T-helper 1 cell (primary cell): ENCODE measurements around the gene BAAT.
"Not testable (repeated sequence)": the region's sequence is repeated elsewhere in the genome, so short reads cannot be mapped to it uniquely, and the experiment has no call there.

ENCODE experiments used
- DNase-seq, 5 donors: peaks; one replicate each; pipeline ENCODE4 v3.0.0-alpha.2; 2012 to 2020
- total RNA-seq, 4 donors: gene quantifications; one replicate each; lab custom pipeline; 2026; lab: John Stamatoyannopoulos, UW

BAAT gene
- total RNA-seq, result 0 to 0.24 (median 0.08) reads per million in 4 donors

DNA sequence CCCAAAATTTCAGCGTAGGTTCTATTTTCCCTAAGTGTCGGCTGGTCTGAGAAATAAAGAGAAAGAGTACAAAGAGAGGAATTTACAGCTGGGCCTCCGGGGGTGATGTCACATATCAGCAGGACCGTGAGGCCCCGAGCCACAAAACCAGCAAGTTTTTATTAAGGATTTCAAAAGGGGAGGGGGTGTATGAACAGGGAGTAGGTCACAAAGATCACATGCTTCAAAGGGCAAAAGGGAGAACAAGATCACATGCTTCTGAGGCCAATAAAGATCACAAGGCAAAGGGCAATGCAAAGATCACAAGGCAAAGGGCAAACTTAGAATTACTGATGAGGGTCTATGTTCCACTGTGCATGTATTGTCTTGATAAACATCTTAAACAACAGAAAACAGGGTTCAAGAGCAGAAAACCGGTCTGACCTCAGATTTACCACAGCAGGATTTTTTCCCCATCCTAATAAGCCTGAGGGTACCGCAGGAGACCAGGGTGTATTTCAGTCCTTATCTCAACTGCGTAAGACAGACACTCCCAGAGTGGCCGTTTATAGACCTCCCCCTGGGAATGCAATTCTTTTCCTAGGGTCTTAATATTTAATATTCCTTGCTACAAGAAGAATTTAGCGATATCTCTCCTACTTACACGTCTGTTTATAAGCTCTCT lies at the start of gene BAAT:
BAAT (minus strand) TSS at position 134 of the 664 bp plus-strand sequence. CDS start 13,602 bp downstream, outside the sequence.
- DNase-seq, result not testable (repeated sequence)

DNA sequence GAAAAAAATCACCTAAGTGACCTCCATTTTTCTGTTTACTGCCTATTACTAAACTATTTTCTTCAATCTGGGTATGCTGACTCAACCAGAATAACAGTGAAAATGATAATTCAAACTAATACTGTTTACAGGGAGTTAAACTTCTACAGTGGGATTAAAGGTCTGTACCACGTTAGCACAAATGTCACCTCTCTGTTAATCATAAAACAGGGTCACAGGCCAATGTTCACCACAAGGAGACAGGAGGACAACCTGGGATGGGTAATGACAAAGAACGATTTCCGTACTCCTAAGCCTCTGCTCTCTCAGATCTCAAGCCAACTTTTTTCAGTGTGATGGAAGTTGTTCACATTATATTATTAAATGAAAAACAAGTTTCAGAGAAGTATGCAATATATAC lies 48.4 kb upstream of the BAAT start:
- DNase-seq, result no peak

DNA sequence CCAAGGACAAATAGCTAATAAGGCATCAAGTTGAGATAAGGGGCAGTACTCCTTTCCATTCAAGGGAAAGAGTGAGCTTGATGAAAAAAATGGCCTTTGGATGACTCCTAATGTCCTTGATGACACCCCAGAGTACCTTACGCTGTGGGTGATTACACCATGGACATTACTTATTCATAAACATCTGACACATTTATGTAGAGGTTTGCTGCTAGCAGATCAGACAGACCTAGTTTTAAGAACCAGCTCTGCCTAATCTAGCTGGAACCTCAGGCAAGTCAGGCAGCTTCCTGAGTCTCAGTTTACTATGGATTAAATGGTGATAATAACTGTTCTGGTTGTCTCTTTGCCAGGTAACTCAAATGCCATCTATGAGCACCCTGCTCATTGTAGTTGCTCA lies 47.9 kb upstream of the BAAT start:
- no peak for DNase-seq

DNA sequence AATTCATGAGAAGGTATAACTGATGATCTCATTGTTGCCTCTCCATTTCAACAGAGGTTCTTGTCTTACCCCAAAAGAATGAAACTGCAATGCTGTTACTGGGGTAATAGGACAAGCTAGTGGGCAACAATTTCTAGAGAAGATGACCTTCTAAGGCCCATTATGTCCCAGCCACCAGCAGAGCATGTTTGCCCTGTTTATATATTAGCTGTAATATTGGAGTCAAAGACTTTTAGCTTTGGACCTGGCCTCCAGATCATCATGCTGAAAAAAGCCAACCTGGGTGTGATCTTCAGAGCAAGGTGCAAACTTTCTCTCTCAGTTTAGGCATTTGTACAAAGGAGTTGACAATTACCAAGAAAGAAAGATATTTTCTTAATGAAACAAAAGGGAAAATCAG lies 47.4 kb upstream of the BAAT start:
- no peak for DNase-seq

DNA sequence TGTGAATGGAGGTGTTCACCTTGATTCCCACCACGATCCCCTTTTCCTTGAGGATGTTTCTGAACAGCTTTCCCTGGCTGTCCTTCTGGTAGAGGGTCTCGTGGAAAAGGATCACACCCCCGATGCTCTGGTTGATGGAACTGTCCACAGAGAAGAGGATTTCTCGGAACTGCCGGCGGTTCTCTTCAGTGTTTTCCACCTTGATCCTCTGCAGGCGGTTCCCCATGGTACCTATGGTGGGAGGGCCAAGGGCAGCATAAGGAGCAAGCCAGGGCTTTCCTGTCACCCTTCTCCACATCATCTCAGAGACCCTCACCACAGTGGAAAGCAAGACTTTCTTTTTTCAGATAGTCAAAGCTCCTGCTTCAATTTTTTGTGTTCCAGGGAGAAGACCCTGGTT lies 44.9 kb upstream of the BAAT start:
- no peak for DNase-seq

DNA sequence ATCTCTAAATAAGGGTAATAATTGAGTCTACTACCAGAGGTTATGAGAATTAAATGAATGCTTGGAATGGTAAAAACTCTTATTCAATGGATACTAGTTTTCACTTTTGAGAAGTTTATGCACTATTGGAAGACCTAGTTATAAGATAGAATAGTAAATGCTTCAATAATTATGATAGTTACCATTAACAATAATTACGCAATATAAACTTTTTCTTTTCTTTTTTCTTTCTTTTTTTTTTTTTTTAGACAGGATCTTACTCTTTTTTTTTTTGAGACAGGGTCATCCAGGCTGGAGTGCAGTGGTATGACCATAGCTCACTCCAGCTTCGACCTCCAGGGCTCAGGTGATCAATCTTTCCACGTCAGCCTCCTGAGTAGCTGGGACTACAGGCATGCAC lies 44.1 kb upstream of the BAAT start:
- no peak for DNase-seq

DNA sequence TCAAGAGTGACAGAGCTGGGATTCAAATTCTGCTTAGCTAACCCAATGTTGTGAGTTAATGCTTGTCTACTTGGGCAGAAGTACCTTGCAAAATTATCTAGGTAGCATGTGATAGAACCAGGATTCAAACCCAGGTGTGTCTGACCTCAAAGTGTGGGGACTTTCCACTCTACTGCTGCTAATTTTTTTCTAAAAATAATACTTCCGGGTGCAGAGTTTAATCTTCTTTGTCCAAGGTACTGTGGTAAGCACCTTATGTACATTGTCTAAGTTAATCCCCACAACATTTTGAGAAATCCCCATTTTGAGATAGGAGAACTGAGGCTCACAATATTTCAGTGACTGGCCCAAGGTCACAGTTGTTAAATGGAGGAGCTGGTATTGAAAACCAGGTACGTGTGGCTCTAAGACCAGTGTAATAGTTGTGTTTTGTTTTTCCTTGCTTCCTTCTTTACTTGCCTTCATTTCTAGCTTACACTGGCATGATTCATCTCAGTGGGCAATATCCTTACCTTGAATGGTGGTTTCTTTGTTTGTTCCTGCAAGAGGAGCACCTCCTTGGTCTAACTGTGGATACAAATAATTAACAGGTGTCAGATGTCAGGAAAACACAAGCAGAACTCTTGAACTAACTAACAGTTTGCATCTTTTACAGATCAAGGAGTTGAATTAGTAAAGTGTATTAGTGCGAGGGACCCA lies 43.3 kb upstream of the BAAT start:
- DNase-seq, result no peak

DNA sequence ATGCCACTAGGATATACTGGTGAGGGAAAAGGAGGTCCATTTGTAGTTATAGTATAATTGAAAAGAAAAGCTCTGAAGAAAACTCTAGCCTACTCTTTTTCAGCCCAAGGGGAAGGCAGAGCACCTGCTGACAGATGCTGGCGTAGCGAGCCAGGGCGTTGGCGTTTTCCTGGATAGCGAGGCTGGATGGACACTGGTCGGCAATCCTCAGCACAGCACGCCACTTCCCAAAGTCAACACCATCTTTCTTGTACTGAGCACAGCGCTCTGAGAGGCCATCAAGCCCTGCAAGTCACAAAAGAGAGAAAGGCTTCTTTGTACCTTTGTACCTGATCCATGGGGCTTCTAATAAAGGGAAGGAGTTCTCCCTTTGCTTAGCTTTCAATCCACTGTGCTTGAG lies 42.6 kb upstream of the BAAT start:
- DNase-seq, result no peak

DNA sequence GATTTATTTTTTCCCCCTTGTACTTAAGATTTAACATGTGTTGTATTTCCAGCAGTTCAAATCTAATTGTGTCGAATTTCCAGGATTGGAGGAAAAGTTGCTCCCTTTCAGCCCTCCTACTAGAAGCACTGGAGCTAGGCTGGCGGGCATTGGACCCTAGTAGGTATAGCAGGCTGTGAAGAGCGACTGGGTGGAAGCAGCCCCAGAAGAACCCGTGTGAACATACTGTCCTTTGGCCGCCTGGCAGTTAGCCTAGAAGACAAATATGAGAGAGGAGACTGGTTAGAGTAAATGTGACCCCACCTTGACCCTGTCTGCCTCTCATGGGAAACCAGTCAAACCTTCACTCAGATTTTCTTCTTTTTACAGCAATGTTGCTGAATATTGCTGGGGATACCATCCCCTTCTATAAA lies 36.9 kb upstream of the BAAT start:
- DNase-seq, result no peak

DNA sequence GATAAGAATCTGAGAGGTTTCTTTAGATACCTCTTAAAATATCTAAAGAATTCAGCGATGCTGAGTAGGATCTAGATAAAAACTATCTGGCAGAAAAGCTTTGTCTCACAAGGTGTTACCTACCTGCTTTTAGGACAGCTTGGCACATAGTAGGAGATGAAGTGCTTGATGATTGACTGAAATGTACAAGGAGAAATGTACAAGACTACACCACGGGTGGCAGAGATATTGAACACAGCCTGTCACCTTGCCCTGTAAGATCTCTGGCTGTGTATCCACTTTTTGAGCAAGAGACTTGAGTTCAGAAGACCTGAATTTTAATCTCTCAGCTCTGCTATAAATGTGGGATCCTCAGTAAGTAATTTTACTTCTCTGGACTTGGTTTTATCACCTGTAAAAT lies 35.1 kb upstream of the BAAT start:
- DNase-seq, result no peak

DNA sequence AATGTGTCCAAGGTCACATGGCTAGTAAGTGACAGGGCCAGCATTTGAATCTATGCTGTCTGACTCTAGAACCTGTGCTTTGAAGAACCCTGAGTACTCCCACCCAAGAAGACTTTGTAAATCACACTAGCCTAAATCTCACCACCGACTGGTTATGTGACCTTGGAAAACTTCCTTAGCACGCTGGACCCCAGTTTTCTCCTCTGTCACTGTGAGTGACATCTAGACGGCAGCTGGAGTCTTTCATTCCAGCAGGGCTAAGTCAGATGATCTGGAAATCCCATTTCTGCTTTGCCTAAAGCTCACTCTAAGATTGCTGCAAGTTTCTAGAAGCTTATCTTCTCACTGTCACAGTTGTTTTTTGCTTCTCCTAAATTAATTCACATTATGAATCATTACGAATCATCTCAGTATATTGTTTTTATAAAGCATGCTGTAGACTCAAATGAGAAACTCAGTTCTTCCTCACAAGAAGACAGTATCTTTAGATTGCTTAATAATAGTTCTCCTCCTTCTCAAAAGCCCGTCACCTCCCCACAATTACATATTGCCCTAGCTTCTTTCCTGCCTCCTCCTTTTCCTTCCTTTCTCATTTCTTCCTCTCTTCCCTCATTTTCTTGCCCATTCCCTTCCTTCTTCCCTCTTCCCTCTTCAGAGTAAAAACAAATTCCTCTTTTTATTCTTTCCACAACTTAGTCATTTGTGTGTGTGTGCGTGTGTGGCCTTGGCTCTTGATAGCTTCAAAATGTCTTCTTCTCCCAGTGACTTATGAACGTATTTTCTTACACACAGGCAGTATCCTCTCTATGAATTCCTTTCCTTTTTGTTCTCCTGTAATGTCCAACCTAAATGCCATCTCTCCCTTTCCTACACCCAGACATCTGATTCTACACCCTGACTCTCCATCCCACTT lies 34.0 kb upstream of the BAAT start:
- no peak for DNase-seq

DNA sequence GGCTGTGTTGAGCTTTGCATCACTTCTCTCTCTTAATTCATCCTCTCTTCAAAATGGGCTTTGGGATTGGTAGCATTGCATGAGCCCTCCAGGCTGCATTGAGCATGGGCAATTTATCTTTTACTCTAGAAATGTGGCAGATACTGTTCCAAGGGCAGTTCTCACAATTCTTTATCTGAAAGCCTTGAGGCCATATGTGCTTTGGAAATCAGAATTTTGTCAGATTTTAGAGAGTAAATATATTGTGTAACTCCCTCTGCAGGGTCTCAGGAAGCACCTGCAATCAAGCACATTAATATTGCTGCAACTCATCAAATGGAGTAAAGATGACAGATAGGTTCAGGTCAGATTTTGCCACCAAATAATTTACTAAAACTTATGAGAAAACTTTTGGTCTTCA lies 33.2 kb upstream of the BAAT start:
- DNase-seq, result no peak

DNA sequence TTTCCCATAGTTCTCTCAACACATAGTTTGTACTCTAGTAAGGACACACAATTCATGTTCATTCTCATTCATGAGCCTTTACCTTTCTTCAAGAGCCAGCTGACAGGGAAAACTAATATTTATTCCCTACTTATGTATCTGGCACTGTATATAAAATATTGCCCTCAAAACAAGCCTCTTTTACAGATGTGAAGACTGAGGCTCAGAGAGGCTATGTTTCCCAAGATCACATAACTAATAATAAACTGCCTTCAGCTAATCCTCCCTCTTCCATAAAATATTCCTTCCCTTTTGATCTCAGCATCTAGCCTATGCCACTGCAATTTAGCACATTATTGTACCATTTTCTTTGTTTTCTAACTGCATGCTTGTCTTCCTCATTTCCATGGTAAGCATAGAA lies 32.6 kb upstream of the BAAT start:
- no peak for DNase-seq

DNA sequence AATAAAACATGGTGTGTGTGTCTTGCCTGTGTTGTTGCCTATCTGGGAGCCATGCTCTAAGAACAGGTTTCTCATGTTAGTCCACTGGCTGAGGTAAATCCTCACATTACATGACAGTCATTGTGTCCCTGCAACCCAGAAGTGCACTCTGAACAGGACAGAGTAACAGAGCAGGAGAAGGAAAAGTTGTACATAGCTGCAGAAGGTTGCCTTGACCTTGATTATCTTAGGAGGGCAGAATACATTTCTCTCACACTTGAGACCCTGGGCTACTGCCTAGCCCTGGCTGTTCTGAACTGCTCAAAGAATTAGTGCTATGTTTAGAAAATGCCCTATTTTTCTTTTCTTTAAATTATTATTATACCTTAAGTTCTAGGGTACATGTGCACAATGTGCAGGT lies 30.8 kb upstream of the BAAT start:
- no peak for DNase-seq

DNA sequence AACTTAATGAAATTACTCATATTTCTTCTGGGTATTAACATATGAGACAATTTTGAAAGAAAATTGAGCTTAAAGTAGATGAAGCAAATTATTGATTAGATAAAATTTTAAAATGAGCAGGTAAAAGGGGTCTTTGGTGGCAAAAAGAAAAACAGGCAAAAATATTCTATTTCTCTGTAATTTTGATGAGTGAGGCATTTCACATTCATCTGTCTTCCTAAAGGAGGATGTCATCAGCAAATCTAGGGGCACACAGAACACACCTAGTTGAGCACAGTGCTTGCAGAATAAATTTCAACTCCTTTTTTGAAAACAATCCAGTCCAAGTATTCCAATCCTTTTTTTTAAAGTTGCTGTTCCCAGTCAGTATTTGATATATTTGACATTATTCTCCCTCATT lies 30.0 kb upstream of the BAAT start:
- no peak for DNase-seq

DNA sequence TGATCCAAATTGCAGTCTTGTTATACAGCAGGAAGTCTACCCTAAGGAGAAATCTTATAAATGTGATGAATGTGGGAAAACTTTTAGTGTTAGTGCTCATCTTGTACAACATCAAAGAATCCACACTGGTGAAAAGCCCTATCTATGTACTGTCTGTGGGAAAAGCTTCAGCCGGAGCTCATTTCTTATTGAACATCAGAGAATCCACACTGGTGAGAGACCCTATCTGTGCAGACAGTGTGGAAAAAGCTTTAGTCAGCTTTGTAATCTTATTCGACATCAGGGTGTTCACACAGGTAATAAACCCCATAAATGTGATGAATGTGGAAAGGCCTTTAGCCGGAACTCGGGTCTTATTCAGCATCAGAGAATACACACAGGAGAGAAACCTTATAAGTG lies 24.3 kb upstream of the BAAT start:
- no peak for DNase-seq

DNA sequence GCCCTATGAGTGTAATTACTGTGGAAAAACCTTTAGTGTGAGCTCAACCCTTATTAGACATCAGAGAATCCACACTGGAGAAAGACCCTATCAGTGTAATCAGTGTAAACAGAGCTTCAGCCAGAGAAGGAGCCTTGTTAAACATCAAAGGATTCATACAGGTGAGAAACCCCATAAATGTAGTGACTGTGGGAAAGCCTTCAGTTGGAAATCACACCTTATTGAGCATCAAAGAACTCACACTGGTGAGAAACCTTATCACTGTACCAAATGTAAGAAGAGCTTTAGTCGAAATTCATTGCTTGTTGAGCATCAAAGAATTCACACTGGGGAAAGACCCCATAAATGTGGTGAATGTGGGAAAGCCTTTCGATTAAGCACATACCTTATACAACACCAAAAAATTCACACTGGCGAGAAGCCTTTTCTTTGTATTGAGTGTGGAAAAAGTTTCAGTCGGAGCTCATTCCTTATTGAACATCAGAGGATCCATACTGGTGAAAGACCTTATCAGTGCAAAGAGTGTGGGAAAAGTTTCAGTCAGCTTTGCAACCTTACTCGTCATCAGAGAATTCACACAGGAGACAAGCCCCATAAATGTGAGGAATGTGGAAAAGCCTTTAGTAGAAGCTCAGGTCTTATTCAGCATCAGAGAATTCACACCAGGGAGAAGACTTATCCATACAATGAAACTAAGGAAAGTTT lies 23.7 kb upstream of the BAAT start:
- DNase-seq, result no peak

DNA sequence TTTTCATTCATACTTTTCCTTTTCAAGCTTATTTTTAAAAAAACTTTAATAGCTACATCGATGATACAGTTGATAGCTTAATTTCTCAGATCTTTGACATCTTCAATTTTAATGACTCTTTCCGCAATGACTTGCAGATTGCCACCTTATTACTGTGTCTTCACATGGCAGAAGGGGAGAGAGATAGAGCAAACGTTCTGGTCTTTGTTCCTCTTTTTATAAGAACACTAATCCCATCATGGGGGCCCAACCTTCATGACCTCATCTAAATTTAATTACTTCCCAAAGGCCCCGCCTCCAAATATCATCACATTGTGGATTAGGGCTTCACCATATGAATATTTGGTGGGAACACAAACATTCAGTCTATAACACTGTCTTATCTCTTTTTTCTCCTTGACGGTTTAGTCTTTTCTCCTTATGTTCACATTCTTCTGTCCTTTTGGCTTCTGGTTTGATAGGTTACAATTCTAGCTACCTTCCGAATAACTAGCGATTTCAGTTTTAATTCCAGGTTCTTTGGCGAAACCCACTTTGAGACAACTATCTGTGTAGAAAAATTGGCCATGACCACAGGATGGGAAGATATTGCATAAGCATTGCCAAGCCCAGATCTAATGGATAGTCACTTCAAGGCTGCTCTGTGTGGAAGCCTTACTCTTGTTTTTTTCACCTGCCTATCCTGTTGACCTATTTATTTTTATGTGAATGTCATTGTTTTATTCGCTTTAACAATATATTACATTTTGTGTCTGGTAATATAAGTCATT lies 18.9 kb upstream of the BAAT start:
- DNase-seq, result no peak

DNA sequence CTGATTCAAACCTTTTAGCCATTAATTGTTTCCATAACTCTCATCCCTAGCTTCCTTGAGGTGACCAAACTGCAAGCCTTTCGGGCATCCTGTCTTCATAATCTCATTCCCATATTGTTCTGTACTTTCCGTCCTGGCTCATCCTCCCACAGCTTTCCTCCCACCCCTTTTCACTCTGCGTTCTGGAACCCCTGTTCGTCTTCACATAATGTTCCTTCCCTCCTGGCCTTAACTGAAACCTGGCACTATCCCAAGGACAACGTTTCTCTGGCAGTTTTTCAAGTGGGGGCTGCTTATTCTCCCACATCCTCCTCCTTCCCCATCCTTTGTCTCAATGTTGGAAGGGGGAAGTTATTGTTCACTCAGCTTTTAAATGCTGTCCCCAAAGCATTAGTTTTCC lies 15.3 kb upstream of the BAAT start:
- DNase-seq, result no peak

DNA sequence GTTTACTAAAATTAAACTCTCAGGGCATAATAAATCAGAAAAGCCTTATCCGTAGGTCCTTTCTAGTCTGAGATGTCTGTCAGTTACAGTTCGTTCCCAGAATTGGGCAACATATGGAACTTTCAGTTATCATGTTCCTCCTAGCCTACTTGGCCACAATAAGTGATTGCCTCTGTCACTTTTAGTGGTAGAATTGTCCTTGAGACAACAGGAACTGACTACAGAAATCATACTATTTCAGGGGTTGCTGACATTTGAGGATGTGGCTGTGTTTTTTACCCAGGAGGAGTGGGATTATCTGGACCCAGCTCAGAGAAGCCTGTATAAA lies 14.8 kb upstream of the BAAT start:
- DNase-seq, result peak in 1 of 5 donors; percentile 3

DNA sequence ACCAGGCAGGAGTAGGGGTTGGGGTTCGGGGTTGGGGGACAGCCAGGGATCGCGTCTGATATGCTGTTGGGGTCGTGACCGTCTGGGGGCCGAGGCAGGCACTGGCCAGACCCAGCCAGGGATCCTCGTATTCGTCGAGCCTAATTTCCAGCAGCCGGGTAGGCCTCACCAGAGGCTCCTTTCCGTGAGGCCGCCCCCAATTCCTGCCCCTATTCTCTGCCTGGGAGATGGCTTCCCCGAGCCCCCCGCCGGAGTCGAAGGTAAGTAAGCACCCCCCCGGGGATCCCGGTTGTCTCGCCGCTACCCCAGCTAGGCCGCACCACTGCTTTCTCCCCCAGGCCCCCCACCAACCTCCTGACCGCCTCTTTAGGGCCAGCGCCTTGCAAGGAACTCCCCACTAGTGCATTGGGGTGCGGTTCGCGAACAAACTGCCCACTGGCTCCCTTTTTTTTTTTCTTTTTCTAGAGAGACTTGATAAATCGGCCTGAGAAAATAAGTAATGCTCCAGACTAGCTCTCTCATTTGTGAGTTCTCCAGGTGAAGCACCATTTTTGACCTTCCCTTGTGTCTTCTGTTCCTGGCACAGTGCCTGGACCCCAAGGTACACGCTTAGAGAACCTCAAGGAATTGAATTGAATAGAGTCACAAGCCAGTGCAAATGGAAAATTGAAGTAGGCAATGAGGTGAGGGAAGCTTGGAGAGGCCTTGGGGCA lies 14.3 kb upstream of the BAAT start:
- DNase-seq, result peak in 1 of 5 donors; percentile 7
